22Rv1 (cell line): Measurements from ENCODE around the gene ANGPTL8.
A peak's percentile ranks its signal among the peaks of the same experiment; 100 is the strongest.

ENCODE experiments used
- CTCF ChIP-seq: fragments of 450-650 bp; IDR thresholded peaks from 2 replicates; pipeline ENCODE4 v1.5.1; 2017; ENCODE audit warnings: mild to moderate bottlenecking
- ZFX ChIP-seq: fragments of 450-650 bp; IDR thresholded peaks from 2 replicates; pipeline ENCODE4 v1.6.1; 2017; ENCODE audit warnings: antibody characterized with exemption, borderline replicate concordance

GRCh38 chr19:11204076-11204602, 35.3 kb upstream of the ANGPTL8 start:
- TF ChIP-seq CTCF (peak; percentile 41), ZFX (no peak)
